ENCODE results near the gene ZNF462. TPM values are rescaled to one million over a fixed set of nuclear protein-coding genes. Genes with fewer than 3 reads are reported as not detected.

Gene ZNF462
- total and polyA plus RNA-seq, 11 donors, result 5.3 to 51.3 (median 30.9) TPM

DNA sequence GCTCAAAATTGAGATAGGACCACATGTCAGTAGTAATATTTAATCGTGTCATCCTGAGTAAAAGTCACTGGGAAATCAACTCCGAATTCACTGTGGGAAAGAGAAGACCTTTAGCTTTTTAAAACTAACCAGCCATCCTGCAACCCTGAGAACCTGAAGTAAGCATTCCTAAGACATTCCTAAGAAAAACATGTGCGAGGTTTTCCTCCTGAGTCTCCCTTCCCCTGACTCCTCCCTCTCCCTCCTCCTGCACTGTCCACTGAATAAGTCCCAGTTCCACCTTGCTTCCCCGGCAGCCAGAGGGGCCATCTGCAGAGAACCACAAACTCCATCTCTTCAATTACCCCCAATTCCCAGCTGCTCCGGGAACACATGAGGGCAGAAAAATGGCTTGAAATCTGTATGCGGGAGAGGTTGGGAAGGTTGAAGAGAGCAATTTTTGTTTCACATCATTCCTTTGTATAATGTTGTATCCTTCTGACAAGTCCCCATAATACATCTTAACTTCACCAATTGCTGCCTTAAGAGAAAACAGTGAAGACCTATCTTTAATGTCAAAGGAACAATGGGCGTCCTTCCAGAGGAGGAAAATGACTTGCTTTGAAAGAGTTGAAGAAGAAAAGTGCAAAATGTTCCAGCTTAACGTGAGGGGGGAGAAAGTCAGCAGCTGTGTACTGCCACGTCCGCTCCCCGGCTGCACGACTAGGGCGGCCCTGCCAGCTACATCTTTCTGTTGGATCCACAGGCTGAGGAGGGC is 186.3 kb downstream of the ZNF462 start:
- no peaks in the 10 kb centered on the region for H3K27me3 ChIP-seq
- intact Hi-C loops (cut with DNase I), result no loop called here
- H3K4me3 ChIP-seq, result no peak overlapping the region
- 78 to 84% (median 82%) methylated on average over 13 of the region's 13 CpGs for WGBS, 4 donors
- ATAC-seq (no peak), DNase-seq (no peak)
- H3K4me1 ChIP-seq, result peaks cover 0 to 2% (median 0%) of the 10 kb centered on the region in 12 donors
- TF ChIP-seq CTCF (IDR thresholded peaks at IDR 0.05) (no peak), POLR2A (IDR thresholded peaks at IDR 0.05) (no peak)
- H3K9me3 ChIP-seq, result no peaks in the 10 kb centered on the region
- no peaks in the 10 kb centered on the region for H3K36me3 ChIP-seq
- H3K27ac ChIP-seq, result no peak overlapping the region

DNA sequence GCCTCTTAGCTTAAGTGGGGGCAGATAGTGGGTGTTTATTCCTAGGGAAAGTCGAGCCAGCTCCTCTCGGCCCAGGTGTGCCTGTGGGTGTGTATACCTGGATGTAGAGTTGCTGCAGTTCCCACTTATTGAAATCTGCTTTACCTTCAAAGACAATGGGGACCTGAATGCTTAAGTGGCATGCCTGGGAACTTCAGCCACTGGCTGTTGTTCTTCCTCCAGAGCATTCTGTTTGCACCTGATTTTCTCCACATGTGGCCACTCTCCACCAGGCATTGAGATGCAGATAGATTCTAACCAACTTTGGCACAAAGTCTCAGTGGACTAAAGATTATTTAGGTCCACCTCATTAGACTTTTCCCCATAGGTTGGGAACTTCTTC is 186.8 kb downstream of the ZNF462 start:
- Histone ChIP-seq H3K9me3 (no peaks in the 10 kb centered on the region), H3K4me1 (no peaks in the 10 kb centered on the region), H3K27ac (no peak overlapping the region), H3K27me3 (no peaks in the 10 kb centered on the region), H3K4me3 (no peak overlapping the region), H3K36me3 (no peaks in the 10 kb centered on the region)
- WGBS, 4 donors, result 54 to 66% (median 59%) methylated on average over 2 of the region's 2 CpGs
- intact Hi-C loops (cut with DNase I), result no loop called here
- TF ChIP-seq CTCF (IDR thresholded peaks at IDR 0.05) (no peak), POLR2A (IDR thresholded peaks at IDR 0.05) (no peak)
- ATAC-seq (no peak), DNase-seq (no peak)

GRCh38 chr9:107051392-107051791 is 188.4 kb downstream of the ZNF462 start:
- TF ChIP-seq CTCF (IDR thresholded peaks at IDR 0.05) (no peak), POLR2A (IDR thresholded peaks at IDR 0.05) (no peak)
- no peak for DNase-seq

DNA sequence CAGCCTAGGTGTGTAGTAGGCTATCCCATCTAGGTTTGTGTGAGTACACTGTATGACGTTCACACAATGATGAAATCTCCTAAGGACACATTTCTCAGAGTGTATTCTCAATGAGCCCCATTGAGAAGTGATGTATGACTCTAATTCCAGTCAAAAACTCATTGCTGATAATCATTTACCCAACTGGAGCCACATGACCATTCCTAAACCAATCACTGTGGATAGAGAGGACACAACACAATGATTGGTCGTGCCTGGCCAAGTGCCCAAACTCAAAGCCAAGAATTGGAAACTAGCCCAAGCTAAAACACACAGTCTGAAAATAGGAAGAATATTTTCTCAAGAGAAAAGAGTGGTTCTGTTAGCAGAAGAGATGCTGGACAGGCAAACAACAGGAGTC is 191.2 kb downstream of the ZNF462 start:
- TF ChIP-seq CTCF (IDR thresholded peaks at IDR 0.05), result no peak
- TF ChIP-seq POLR2A (IDR thresholded peaks at IDR 0.05), result no peak
- no peak for ATAC-seq
- H3K27me3 ChIP-seq, result no peaks in the 10 kb centered on the region
- DNase-seq, result no peak
- no peaks in the 10 kb centered on the region for H3K9me3 ChIP-seq
- H3K36me3 ChIP-seq, result no peaks in the 10 kb centered on the region
- intact Hi-C loops (cut with DNase I), result no loop called here
- no peak overlapping the region for H3K4me3 ChIP-seq
- WGBS, 4 donors, result 60 to 77% (median 73%) methylated on average over 2 of the region's 2 CpGs
- H3K4me1 ChIP-seq, result no peaks in the 10 kb centered on the region
- no peak overlapping the region for H3K27ac ChIP-seq

More at GRCh38 chr9:107051392-107051791, 188.4 kb downstream of the ZNF462 start:
- Histone ChIP-seq H3K4me3 (no peak overlapping the region), H3K27me3 (no peaks in the 10 kb centered on the region), H3K27ac (no peak overlapping the region), H3K36me3 (no peaks in the 10 kb centered on the region), H3K9me3 (no peaks in the 10 kb centered on the region), H3K4me1 (no peaks in the 10 kb centered on the region)
- intact Hi-C loops (cut with DNase I), result no loop called here
- WGBS, 4 donors, result 74 to 88% (median 78%) methylated on average over 1 of the region's 1 CpG
- ATAC-seq, result no peak
